Gastroesophageal sphincter (tissue), 3 donors: Measurements from ENCODE around the gene KLF5.

Experiments used
- EP300 ChIP-seq: sonication (generic); formaldehyde crosslinking; IDR thresholded peaks from one replicate; pipeline ENCODE4 v1.6.1; 2017; ENCODE audit warnings: antibody characterized with exemption, mild to moderate bottlenecking
- POLR2A ChIP-seq, 2 donors: fragments of 450-650 bp; IDR thresholded peaks; one replicate each; pipeline ENCODE4 v1.6.1; 2017; ENCODE audit warnings: antibody characterized with exemption in 2 of 2, mild to moderate bottlenecking in 2 of 2, moderate library complexity in 1 of 2
- POLR2AphosphoS5 ChIP-seq: sonication (generic); formaldehyde crosslinking; IDR thresholded peaks from one replicate; pipeline ENCODE4 v1.6.1; 2017; ENCODE audit warnings: antibody characterized with exemption
- TF ChIP-seq, protein P1 (sequence below), 4 experiments: fragments of 200-600 bp in 2 of 4; fragments of 450-650 bp in 2 of 4; sonication (generic) in 1 of 4; IDR thresholded peaks; one replicate each; pipeline ENCODE4 v1.5.1; 2017 to 2019; ENCODE audit warnings: antibody characterized with exemption in 4 of 4, mild to moderate bottlenecking in 2 of 4, moderate library complexity in 2 of 4

DNA sequence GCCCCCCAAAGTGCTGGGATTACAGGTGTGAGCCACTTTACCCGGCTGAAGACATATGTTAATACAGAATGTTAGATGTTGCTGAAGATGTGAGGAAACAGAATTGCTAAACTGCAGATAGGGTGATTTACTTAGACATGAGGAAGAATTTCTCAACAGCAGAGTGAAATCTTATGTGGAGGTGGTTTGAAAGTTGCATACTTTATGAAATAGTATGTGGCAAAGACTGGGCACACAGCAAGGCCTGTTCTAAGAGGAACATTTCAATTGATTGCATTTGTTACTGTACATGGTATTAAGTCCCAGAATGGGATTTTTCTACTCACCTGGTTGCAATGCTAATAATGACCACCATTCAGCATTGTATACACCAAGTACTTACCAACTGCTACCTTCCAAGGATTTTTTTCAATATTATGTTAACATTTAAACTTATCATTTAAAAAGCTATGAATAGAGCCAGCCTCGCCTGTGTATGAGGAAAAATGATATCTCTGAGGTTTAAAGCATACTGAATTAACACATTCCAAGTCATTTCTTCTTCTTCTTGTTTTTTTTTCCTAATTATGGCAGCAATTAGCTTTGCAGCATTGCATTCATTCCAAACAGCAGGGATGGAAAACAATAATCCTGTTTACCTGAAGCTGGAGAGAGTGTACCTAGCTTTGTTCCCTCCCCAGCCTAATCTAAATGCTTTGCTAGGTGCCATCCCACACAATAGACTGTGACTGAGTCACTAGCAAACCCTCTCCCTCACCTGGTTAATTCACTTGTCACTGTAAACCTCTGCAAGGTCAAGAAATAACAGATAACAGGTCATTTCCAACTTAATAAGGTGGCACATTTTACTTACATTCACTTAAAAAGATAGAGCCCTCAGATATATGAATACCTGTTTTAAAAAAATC is 19.4 kb upstream of the KLF5 start:
- TF ChIP-seq POLR2AphosphoS5 (no peak), POLR2A (IDR thresholded peaks at IDR 0.05) (no peak), EP300 (no peak)
- TF ChIP-seq, protein P1, sequence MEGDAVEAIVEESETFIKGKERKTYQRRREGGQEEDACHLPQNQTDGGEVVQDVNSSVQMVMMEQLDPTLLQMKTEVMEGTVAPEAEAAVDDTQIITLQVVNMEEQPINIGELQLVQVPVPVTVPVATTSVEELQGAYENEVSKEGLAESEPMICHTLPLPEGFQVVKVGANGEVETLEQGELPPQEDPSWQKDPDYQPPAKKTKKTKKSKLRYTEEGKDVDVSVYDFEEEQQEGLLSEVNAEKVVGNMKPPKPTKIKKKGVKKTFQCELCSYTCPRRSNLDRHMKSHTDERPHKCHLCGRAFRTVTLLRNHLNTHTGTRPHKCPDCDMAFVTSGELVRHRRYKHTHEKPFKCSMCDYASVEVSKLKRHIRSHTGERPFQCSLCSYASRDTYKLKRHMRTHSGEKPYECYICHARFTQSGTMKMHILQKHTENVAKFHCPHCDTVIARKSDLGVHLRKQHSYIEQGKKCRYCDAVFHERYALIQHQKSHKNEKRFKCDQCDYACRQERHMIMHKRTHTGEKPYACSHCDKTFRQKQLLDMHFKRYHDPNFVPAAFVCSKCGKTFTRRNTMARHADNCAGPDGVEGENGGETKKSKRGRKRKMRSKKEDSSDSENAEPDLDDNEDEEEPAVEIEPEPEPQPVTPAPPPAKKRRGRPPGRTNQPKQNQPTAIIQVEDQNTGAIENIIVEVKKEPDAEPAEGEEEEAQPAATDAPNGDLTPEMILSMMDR (IDR thresholded peaks at IDR 0.05), result no peak
